GM23338 (cell line): ENCODE results near the gene FMOD.

Source experiments
- CREB1 ChIP-seq: fragments of 250-450 bp; sonication (Bioruptor Pico); IDR thresholded peaks from 2 replicates; pipeline ENCODE4 v1.5.0; 2020; ENCODE audit warnings: low read depth, mild to moderate bottlenecking, moderate library complexity
- EZH2 ChIP-seq: fragments of 200-600 bp; sonication (generic); IDR thresholded peaks from one replicate; pipeline ENCODE4 v1.8.0; 2017; ENCODE audit warnings: antibody characterized with exemption, mild to moderate bottlenecking, low read depth; ENCODE audit not compliant: unreplicated experiment
- EZH2phosphoT487 ChIP-seq: fragments of 200-600 bp; sonication (generic); IDR thresholded peaks from one replicate; pipeline ENCODE4 v1.8.1; 2018; ENCODE audit warnings: antibody characterized with exemption; ENCODE audit not compliant: unreplicated experiment
- JUNB ChIP-seq: IDR thresholded peaks from one replicate; pipeline ENCODE4 v1.6.1; 2016; ENCODE audit warnings: antibody characterized with exemption; ENCODE audit not compliant: unreplicated experiment
- NANOG ChIP-seq: IDR thresholded peaks from 2 replicates; pipeline ENCODE4 v1.6.1; 2016; ENCODE audit warnings: antibody characterized with exemption, borderline replicate concordance
- POLR2AphosphoS5 ChIP-seq: IDR thresholded peaks from 2 replicates; pipeline ENCODE4 v1.6.1; 2016; ENCODE audit warnings: antibody characterized with exemption, low read depth
- STAT1 ChIP-seq: IDR thresholded peaks from one replicate; pipeline ENCODE4 v1.6.1; 2016; ENCODE audit warnings: antibody characterized with exemption; ENCODE audit not compliant: unreplicated experiment
- ZNF331 ChIP-seq: fragments of 250-450 bp; sonication (Bioruptor Pico); IDR thresholded peaks from 2 replicates; pipeline ENCODE4 v1.5.0; 2020; ENCODE audit warnings: low read depth, mild to moderate bottlenecking, moderate library complexity
- TF ChIP-seq, protein P1 (sequence below), 2 experiments: fragments of 200-600 bp in 1 of 2; sonication (generic) in 1 of 2; conservative IDR thresholded peaks; 2 replicates each; pipeline versions ENCODE4 v1.5.1 to v1.6.1; 2016 to 2017; ENCODE audit warnings: antibody characterized with exemption in 2 of 2, low read depth in 2 of 2, mild to moderate bottlenecking in 2 of 2, moderate library complexity in 1 of 2
- TF ChIP-seq, protein P2 (sequence below): IDR thresholded peaks from one replicate; pipeline ENCODE4 v1.6.1; 2018; ENCODE audit warnings: antibody characterized with exemption; ENCODE audit not compliant: unreplicated experiment
- TF ChIP-seq, protein P3 (sequence below): fragments of 250-450 bp; sonication (Bioruptor Pico); IDR thresholded peaks from 2 replicates; pipeline ENCODE4 v1.5.0; 2020; ENCODE audit warnings: mild to moderate bottlenecking, moderate library complexity

DNA sequence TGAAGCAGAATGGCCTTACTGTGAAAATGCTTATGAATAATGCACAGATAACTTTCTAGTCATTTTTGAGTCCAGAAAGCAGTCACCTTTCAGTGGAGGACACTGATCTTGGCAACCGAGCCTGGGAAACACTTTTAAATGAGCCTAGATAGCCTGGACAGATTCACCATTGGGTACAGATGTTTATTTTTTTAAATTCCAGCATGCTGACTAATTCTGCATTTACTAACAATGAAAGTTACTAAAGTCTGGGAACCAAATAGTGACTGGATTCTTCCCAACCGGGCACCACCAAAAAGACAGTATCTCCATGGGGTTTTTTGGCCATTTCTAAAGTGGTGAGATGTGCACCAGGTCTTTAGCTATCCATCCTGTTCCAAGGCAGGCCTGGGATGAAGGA is 3.3 kb upstream of the FMOD start:
- TF ChIP-seq, protein P1, sequence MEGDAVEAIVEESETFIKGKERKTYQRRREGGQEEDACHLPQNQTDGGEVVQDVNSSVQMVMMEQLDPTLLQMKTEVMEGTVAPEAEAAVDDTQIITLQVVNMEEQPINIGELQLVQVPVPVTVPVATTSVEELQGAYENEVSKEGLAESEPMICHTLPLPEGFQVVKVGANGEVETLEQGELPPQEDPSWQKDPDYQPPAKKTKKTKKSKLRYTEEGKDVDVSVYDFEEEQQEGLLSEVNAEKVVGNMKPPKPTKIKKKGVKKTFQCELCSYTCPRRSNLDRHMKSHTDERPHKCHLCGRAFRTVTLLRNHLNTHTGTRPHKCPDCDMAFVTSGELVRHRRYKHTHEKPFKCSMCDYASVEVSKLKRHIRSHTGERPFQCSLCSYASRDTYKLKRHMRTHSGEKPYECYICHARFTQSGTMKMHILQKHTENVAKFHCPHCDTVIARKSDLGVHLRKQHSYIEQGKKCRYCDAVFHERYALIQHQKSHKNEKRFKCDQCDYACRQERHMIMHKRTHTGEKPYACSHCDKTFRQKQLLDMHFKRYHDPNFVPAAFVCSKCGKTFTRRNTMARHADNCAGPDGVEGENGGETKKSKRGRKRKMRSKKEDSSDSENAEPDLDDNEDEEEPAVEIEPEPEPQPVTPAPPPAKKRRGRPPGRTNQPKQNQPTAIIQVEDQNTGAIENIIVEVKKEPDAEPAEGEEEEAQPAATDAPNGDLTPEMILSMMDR (conservative IDR thresholded peaks at IDR 0.05; ENCODE audit: low read depth in 2 of 2), result no peak
- TF ChIP-seq JUNB, result no peak
- no peak for TF ChIP-seq EZH2phosphoT487
- TF ChIP-seq, protein P2, sequence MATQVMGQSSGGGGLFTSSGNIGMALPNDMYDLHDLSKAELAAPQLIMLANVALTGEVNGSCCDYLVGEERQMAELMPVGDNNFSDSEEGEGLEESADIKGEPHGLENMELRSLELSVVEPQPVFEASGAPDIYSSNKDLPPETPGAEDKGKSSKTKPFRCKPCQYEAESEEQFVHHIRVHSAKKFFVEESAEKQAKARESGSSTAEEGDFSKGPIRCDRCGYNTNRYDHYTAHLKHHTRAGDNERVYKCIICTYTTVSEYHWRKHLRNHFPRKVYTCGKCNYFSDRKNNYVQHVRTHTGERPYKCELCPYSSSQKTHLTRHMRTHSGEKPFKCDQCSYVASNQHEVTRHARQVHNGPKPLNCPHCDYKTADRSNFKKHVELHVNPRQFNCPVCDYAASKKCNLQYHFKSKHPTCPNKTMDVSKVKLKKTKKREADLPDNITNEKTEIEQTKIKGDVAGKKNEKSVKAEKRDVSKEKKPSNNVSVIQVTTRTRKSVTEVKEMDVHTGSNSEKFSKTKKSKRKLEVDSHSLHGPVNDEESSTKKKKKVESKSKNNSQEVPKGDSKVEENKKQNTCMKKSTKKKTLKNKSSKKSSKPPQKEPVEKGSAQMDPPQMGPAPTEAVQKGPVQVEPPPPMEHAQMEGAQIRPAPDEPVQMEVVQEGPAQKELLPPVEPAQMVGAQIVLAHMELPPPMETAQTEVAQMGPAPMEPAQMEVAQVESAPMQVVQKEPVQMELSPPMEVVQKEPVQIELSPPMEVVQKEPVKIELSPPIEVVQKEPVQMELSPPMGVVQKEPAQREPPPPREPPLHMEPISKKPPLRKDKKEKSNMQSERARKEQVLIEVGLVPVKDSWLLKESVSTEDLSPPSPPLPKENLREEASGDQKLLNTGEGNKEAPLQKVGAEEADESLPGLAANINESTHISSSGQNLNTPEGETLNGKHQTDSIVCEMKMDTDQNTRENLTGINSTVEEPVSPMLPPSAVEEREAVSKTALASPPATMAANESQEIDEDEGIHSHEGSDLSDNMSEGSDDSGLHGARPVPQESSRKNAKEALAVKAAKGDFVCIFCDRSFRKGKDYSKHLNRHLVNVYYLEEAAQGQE, result no peak
- no peak for TF ChIP-seq CREB1
- TF ChIP-seq POLR2AphosphoS5, result no peak
- TF ChIP-seq STAT1, result no peak
- TF ChIP-seq EZH2, result no peak
- TF ChIP-seq, protein P3, sequence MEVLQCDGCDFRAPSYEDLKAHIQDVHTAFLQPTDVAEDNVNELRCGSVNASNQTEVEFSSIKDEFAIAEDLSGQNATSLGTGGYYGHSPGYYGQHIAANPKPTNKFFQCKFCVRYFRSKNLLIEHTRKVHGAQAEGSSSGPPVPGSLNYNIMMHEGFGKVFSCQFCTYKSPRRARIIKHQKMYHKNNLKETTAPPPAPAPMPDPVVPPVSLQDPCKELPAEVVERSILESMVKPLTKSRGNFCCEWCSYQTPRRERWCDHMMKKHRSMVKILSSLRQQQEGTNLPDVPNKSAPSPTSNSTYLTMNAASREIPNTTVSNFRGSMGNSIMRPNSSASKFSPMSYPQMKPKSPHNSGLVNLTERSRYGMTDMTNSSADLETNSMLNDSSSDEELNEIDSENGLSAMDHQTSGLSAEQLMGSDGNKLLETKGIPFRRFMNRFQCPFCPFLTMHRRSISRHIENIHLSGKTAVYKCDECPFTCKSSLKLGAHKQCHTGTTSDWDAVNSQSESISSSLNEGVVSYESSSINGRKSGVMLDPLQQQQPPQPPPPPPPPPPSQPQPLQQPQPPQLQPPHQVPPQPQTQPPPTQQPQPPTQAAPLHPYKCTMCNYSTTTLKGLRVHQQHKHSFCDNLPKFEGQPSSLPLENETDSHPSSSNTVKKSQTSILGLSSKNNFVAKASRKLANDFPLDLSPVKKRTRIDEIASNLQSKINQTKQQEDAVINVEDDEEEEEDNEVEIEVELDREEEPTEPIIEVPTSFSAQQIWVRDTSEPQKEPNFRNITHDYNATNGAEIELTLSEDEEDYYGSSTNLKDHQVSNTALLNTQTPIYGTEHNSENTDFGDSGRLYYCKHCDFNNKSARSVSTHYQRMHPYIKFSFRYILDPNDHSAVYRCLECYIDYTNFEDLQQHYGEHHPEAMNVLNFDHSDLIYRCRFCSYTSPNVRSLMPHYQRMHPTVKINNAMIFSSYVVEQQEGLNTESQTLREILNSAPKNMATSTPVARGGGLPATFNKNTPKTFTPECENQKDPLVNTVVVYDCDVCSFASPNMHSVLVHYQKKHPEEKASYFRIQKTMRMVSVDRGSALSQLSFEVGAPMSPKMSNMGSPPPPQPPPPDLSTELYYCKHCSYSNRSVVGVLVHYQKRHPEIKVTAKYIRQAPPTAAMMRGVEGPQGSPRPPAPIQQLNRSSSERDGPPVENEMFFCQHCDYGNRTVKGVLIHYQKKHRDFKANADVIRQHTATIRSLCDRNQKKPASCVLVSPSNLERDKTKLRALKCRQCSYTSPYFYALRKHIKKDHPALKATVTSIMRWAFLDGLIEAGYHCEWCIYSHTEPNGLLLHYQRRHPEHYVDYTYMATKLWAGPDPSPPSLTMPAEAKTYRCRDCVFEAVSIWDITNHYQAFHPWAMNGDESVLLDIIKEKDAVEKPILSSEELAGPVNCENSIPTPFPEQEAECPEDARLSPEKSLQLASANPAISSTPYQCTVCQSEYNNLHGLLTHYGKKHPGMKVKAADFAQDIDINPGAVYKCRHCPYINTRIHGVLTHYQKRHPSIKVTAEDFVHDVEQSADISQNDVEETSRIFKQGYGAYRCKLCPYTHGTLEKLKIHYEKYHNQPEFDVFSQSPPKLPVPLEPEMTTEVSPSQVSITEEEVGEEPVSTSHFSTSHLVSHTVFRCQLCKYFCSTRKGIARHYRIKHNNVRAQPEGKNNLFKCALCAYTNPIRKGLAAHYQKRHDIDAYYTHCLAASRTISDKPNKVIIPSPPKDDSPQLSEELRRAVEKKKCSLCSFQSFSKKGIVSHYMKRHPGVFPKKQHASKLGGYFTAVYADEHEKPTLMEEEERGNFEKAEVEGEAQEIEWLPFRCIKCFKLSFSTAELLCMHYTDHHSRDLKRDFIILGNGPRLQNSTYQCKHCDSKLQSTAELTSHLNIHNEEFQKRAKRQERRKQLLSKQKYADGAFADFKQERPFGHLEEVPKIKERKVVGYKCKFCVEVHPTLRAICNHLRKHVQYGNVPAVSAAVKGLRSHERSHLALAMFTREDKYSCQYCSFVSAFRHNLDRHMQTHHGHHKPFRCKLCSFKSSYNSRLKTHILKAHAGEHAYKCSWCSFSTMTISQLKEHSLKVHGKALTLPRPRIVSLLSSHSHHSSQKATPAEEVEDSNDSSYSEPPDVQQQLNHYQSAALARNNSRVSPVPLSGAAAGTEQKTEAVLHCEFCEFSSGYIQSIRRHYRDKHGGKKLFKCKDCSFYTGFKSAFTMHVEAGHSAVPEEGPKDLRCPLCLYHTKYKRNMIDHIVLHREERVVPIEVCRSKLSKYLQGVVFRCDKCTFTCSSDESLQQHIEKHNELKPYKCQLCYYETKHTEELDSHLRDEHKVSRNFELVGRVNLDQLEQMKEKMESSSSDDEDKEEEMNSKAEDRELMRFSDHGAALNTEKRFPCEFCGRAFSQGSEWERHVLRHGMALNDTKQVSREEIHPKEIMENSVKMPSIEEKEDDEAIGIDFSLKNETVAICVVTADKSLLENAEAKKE (CRISPR knock-in tag), result no peak
- no peak for TF ChIP-seq NANOG
- TF ChIP-seq ZNF331 (CRISPR knock-in tag), result no peak
